WI38 (cell line): Measurements from ENCODE around the gene SYTL5.

ENCODE experiments used
- H3K4me3 ChIP-seq: 2 replicates; pipeline ENCODE4 v1.5.1; 2011; ENCODE audit warnings: low read depth, mild to moderate bottlenecking, control low read depth, low read length
- TF ChIP-seq, protein P1 (sequence below): IDR thresholded peaks from 2 replicates; pipeline ENCODE4 v1.5.1; 2012; ENCODE audit warnings: low read depth, mild to moderate bottlenecking, control low read depth, low read length

Gene SYTL5

DNA sequence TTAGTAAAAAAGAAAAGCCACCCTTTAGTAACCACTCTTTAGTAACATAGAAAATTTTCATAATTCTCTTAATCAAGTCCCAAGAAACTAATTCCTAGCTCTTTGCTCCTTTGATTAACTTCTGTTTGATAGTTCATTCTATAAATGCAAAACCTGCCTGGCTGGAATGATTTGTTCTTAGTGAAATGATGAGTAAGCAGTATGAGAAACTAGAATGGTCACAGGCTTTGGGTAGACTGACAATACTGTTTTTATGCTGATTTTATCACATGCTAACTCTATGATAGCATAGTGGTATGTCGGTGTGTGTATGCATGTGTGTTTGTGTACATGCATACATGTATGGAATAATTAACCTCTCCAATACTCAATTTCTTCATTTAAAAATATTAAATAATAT is 81.2 kb downstream of the SYTL5 start:
- TF ChIP-seq, protein P1, sequence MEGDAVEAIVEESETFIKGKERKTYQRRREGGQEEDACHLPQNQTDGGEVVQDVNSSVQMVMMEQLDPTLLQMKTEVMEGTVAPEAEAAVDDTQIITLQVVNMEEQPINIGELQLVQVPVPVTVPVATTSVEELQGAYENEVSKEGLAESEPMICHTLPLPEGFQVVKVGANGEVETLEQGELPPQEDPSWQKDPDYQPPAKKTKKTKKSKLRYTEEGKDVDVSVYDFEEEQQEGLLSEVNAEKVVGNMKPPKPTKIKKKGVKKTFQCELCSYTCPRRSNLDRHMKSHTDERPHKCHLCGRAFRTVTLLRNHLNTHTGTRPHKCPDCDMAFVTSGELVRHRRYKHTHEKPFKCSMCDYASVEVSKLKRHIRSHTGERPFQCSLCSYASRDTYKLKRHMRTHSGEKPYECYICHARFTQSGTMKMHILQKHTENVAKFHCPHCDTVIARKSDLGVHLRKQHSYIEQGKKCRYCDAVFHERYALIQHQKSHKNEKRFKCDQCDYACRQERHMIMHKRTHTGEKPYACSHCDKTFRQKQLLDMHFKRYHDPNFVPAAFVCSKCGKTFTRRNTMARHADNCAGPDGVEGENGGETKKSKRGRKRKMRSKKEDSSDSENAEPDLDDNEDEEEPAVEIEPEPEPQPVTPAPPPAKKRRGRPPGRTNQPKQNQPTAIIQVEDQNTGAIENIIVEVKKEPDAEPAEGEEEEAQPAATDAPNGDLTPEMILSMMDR, result no peak
- no peak overlapping the region for H3K4me3 ChIP-seq

DNA sequence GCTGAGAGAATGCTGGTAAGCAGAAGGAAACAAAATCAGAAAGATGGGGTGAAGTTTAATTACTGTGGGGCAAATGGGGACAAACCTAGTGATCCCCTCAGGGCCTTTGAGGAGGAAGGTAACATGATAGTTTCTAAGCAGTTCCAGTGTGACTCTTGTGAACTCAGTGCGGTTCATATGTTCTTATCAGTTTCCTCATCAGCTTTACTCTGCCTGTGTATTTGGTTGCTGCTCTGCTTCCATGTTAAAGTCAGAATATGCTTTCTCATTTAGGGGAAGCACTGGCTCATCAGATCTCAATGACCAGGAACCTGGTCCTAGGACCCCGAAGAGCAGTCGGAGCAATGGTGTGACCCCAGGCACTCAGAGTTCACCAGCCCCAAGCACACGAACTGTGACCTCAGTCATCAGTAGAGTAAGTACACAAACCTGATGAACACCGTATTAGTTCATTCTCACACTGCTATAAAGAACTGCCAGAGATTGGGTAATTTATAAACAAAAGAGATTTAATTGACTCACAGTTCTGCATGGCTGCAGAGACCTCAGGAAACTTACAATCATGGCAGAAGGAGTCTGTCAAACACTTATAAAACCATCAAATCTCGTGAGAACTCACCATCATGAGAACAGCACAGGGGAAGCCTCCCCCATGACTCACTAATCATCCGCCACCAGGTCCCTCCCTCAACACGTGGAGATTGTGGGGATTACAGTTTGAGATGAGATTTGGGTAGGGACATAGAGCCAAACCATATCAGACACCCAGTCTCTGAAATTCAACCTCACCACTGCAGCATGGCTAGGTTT is 83.0 kb downstream of the SYTL5 start:
- TF ChIP-seq, protein P1, result no peak
- no peak overlapping the region for H3K4me3 ChIP-seq

DNA sequence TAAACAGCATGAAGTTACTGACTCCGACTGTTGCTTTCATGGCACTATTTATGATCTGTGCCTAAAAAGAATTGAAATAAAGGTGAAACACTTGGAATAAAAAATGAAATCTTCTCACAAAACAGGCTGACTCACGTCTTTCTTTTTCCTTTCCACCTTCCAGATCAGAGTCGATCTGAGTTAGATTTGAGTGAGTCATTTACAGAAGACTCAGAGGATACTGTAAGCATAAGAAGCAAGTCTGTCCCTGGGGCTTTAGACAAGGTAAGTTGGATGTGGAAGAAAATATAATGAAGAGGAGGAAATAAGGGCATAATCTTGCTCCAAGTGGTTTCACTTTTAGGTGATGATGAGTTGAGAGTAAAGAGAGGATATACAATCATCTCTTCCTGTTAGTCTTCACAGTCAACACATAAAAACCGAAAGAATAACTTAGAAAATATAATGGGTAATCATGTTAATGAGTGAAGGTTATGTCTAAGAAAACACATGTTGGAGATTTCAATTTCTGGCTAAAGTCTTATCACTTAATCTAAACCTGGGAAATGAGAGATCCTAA is 89.7 kb downstream of the SYTL5 start:
- TF ChIP-seq, protein P1, result no peak
- no peak overlapping the region for H3K4me3 ChIP-seq

- TF ChIP-seq, protein P1, result no peak
- H3K4me3 ChIP-seq, result no peak overlapping the region
Observed at GRCh38 chrX:38099688-38100087, 93.3 kb downstream of the SYTL5 start.

- no peak overlapping the region for H3K4me3 ChIP-seq
- TF ChIP-seq, protein P1, result no peak
Observed at GRCh38 chrX:38102240-38102639, 95.9 kb downstream of the SYTL5 start.

DNA sequence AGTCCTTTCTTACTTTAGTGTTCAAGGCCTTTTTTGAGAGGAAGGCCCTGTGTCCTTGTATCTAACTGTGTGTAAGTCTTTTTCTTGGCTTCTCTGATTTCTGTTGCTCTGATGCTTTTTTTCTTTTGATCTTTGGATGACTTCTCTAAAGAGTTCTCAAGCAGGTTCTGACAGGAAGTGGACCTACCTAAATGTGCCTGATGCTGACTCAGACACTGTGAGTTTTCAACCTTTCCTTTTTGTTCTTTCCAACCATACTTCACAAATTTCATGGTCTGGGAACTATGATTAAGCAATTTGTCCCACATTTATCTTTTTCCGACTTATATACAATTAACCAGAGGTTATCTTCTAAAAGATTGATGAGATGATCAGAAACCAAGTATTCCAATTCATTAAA is 96.5 kb downstream of the SYTL5 start:
- no peak overlapping the region for H3K4me3 ChIP-seq
- TF ChIP-seq, protein P1, result no peak
